Parathyroid adenoma (tissue), 2 donors: Measurements from ENCODE around the gene CDHR1.

Source experiments
- H2AFZ ChIP-seq: fragments of 300-600 bp; sonication (generic); one replicate; pipeline ENCODE4 v1.7.0; 2017; ENCODE audit warnings: antibody characterized with exemption, mild to moderate bottlenecking
- H3K27ac ChIP-seq: fragments of 300-600 bp; sonication (generic); one replicate; pipeline ENCODE4 v1.7.0; 2017
- H3K27me3 ChIP-seq: fragments of 300-600 bp; sonication (generic); one replicate; pipeline ENCODE4 v1.7.0; 2017; ENCODE audit warnings: low read length; ENCODE audit not compliant: control insufficient read depth, insufficient read depth
- H3K36me3 ChIP-seq: fragments of 300-600 bp; sonication (generic); one replicate; pipeline ENCODE4 v1.7.0; 2017; ENCODE audit warnings: low read length; ENCODE audit not compliant: control insufficient read depth, insufficient read depth
- H3K4me1 ChIP-seq: fragments of 300-600 bp; sonication (generic); one replicate; pipeline ENCODE4 v1.7.0; 2017; ENCODE audit warnings: control low read depth
- H3K4me2 ChIP-seq: fragments of 300-600 bp; sonication (generic); one replicate; pipeline ENCODE4 v1.7.0; 2017; ENCODE audit warnings: low read length
- H3K4me3 ChIP-seq: fragments of 300-600 bp; sonication (generic); one replicate; pipeline ENCODE4 v1.7.0; 2017; ENCODE audit warnings: low read depth, low read length
- H3K79me2 ChIP-seq: fragments of 300-600 bp; sonication (generic); one replicate; pipeline ENCODE4 v1.7.0; 2017; ENCODE audit warnings: control low read depth
- H3K9ac ChIP-seq: fragments of 300-600 bp; sonication (generic); one replicate; pipeline ENCODE4 v1.7.0; 2017; ENCODE audit warnings: mild to moderate bottlenecking
- H3K9me3 ChIP-seq: fragments of 300-600 bp; sonication (generic); one replicate; pipeline ENCODE4 v1.7.0; 2017; ENCODE audit warnings: low read length; ENCODE audit not compliant: control insufficient read depth
- TF ChIP-seq, protein P1 (sequence below): fragments of 300-600 bp; sonication (generic); IDR thresholded peaks from one replicate; pipeline ENCODE4 v1.7.0; 2017; ENCODE audit warnings: antibody characterized with exemption, mild to moderate bottlenecking
- donor health status: primary hyperparathyroidism.

CDHR1 gene

DNA sequence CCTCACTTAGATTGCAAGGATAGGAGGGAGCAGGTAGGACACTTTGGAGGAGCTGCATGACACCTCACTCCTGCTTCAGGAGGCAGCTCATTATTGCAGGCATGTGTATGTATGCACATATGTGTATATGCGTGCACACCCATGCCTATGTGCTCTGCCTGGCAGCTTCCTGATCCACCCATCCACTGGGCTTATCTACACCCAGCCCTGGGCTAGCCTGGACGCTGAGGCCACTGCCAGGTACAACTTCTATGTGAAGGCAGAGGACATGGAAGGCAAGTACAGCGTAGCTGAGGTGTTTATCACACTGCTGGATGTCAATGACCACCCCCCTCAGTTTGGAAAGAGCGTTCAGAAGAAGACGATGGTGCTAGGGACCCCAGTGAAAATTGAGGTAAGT, 17.7 kb downstream of the CDHR1 start:
- Histone ChIP-seq H3K4me3 (no peak overlapping the region), H3K4me1 (no peaks in the 10 kb centered on the region), H2AFZ (no peak overlapping the region), H3K27me3 (no peaks in the 10 kb centered on the region), H3K9me3 (no peaks in the 10 kb centered on the region), H3K36me3 (no peaks in the 10 kb centered on the region), H3K9ac (no peak overlapping the region), H3K79me2 (no peaks in the 10 kb centered on the region), H3K27ac (no peak overlapping the region), H3K4me2 (no peak overlapping the region)
- TF ChIP-seq, protein P1, sequence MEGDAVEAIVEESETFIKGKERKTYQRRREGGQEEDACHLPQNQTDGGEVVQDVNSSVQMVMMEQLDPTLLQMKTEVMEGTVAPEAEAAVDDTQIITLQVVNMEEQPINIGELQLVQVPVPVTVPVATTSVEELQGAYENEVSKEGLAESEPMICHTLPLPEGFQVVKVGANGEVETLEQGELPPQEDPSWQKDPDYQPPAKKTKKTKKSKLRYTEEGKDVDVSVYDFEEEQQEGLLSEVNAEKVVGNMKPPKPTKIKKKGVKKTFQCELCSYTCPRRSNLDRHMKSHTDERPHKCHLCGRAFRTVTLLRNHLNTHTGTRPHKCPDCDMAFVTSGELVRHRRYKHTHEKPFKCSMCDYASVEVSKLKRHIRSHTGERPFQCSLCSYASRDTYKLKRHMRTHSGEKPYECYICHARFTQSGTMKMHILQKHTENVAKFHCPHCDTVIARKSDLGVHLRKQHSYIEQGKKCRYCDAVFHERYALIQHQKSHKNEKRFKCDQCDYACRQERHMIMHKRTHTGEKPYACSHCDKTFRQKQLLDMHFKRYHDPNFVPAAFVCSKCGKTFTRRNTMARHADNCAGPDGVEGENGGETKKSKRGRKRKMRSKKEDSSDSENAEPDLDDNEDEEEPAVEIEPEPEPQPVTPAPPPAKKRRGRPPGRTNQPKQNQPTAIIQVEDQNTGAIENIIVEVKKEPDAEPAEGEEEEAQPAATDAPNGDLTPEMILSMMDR: no peak

DNA sequence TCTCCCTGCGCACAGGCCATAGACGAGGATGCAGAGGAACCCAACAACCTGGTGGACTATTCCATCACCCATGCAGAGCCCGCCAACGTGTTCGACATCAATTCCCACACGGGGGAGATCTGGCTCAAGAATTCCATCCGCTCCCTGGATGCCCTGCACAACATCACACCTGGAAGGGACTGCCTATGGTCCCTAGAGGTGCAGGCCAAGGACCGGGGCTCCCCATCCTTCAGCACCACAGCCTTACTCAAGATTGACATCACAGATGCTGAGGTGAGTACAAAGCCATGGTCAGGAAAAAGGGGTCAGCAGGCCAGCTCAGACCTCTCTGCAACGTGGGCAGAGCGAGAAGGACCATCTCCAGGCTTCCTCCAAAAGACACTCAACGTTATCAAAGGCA, 18.7 kb downstream of the CDHR1 start:
- Histone ChIP-seq H3K36me3 (no peaks in the 10 kb centered on the region), H3K4me3 (no peak overlapping the region), H3K4me1 (no peaks in the 10 kb centered on the region), H3K27ac (no peak overlapping the region), H3K27me3 (no peaks in the 10 kb centered on the region), H3K4me2 (no peak overlapping the region), H2AFZ (no peak overlapping the region), H3K79me2 (no peaks in the 10 kb centered on the region), H3K9me3 (no peaks in the 10 kb centered on the region), H3K9ac (no peak overlapping the region)
- TF ChIP-seq, protein P1: no peak

DNA sequence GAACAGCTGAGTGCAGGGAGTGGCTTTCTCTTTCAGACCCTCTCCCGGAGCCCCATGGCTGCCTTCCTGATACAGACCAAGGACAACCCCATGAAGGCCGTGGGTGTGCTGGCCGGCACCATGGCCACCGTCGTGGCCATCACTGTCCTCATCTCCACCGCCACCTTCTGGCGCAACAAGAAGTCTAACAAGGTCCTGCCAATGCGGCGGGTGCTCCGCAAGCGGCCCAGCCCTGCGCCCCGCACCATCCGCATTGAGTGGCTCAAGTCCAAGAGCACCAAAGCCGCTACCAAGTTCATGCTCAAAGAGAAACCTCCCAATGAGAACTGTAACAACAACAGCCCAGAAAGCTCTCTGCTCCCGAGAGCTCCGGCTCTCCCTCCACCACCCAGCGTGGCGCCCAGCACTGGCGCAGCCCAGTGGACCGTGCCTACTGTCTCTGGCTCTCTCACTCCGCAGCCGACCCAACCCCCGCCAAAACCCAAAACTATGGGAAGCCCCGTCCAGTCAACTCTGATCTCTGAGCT, 19.8 kb downstream of the CDHR1 start:
- H3K4me3 ChIP-seq: no peak overlapping the region
- H3K4me2 ChIP-seq: no peak overlapping the region
- no peaks in the 10 kb centered on the region for H3K79me2 ChIP-seq
- no peaks in the 10 kb centered on the region for H3K4me1 ChIP-seq
- no peak overlapping the region for H3K9ac ChIP-seq
- H3K9me3 ChIP-seq: no peaks in the 10 kb centered on the region
- TF ChIP-seq, protein P1: no peak
- no peaks in the 10 kb centered on the region for H3K27me3 ChIP-seq
- H2AFZ ChIP-seq: no peak overlapping the region
- H3K27ac ChIP-seq: no peak overlapping the region
- no peaks in the 10 kb centered on the region for H3K36me3 ChIP-seq

DNA sequence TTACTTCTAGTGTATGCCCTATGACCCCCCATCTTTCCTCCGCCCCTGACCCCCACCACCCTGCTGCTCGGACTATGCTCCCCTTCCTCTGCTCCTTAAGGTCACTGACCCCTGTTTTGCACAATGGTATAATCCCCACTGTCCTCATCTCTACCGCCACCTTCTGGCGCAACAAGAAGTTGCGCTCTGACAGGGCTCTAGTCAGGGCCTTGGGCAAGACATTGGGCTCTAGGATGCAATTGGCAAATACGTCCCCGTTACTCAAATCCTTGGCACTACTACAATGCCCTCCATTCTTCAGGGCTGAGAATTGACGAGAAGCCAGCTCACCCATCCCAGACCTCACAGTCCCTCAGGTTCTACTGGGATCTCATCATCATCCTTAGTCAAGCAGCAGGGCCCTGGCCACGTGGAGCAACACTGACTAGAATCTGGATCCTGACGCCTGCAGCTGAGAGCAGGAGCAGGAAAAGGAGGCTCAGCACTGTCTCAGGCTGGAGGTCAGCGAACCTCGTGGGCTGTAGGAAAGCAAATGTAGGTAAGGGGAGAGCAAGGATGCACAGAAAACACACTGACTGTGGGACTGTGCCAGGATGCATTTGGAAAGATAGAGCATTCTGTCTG, 20.4 kb downstream of the CDHR1 start:
- H3K4me2 ChIP-seq: no peak overlapping the region
- no peaks in the 10 kb centered on the region for H3K27me3 ChIP-seq
- H3K4me3 ChIP-seq: no peak overlapping the region
- no peaks in the 10 kb centered on the region for H3K36me3 ChIP-seq
- H2AFZ ChIP-seq: no peak overlapping the region
- TF ChIP-seq, protein P1: peak; percentile 20
- no peak overlapping the region for H3K27ac ChIP-seq
- no peaks in the 10 kb centered on the region for H3K9me3 ChIP-seq
- no peak overlapping the region for H3K9ac ChIP-seq
- H3K79me2 ChIP-seq: no peaks in the 10 kb centered on the region
- no peaks in the 10 kb centered on the region for H3K4me1 ChIP-seq

DNA sequence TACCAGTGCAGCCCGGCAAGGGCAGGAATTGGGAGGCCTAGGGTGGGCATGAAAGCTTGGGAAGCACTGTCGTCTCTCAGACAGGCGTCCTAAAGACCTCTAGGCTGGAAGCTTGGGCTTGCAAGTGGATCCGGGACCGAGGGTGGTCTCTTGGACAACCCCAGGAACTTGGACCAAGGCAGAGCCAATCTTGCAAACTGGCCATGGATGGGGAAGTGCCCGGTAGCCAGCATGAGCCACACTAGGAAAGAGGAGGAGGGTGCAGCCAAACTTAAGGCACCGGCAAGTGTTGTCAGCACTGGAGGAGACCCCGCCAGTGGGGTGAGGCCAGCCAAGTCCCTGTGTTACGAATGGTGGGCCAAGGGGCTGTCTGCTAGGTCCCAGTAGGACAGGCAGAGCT, 22.5 kb downstream of the CDHR1 start:
- H3K9ac ChIP-seq: no peak overlapping the region
- no peaks in the 10 kb centered on the region for H3K36me3 ChIP-seq
- H3K27me3 ChIP-seq: no peaks in the 10 kb centered on the region
- no peak overlapping the region for H2AFZ ChIP-seq
- no peaks in the 10 kb centered on the region for H3K9me3 ChIP-seq
- H3K4me2 ChIP-seq: no peak overlapping the region
- H3K79me2 ChIP-seq: no peaks in the 10 kb centered on the region
- no peaks in the 10 kb centered on the region for H3K4me1 ChIP-seq
- TF ChIP-seq, protein P1: no peak
- H3K27ac ChIP-seq: no peak overlapping the region
- no peak overlapping the region for H3K4me3 ChIP-seq
